HepG2 (cell line): Measurements from ENCODE around the gene SLC44A4. TPM values are rescaled to one million over a fixed set of nuclear protein-coding genes. Genes with fewer than 3 reads are reported as not detected.

Source experiments
- ATF1 ChIP-seq: IDR thresholded peaks from 2 replicates; pipeline ENCODE4 v1.6.1; 2016; ENCODE audit warnings: mild to moderate bottlenecking, control low read depth
- BRD4 ChIP-seq: sonication (generic); formaldehyde crosslinking; IDR thresholded peaks from 2 replicates; pipeline ENCODE4 v1.4.0; 2020; ENCODE audit warnings: missing genetic modification reagents
- CCAR2 ChIP-seq: fragments of 200-400 bp; formaldehyde crosslinking; optimal IDR thresholded peaks from 2 replicates; pipeline ENCODE3; 2018; ENCODE audit warnings: low read depth, mild to moderate bottlenecking, low read length, moderate library complexity
- ETV5 ChIP-seq: IDR thresholded peaks from 2 replicates; pipeline ENCODE4 v1.6.1; 2018; ENCODE audit warnings: missing biosample characterization, missing genetic modification reagents, inconsistent platforms, borderline replicate concordance
- FLYWCH1 ChIP-seq: sonication (generic); formaldehyde crosslinking; IDR thresholded peaks from 2 replicates; pipeline ENCODE4 v1.8.1; 2023; ENCODE audit warnings: mild to moderate bottlenecking, missing genetic modification reagents
- FOXK1 ChIP-seq: sonication (generic); formaldehyde crosslinking; IDR thresholded peaks from 2 replicates; pipeline ENCODE4 v1.4.0; 2020; ENCODE audit warnings: low read depth, missing genetic modification reagents, borderline replicate concordance
- FOXO1 ChIP-seq: sonication (generic); formaldehyde crosslinking; IDR thresholded peaks from 2 replicates; pipeline ENCODE4 v1.4.0; 2020; ENCODE audit warnings: missing genetic modification reagents
- IKZF1 ChIP-seq: fragments of 450-650 bp; IDR thresholded peaks from 2 replicates; pipeline ENCODE4 v1.7.1; 2016
- KLF15 ChIP-seq: sonication (generic); formaldehyde crosslinking; IDR thresholded peaks from 2 replicates; pipeline ENCODE4 v1.8.1; 2023; ENCODE audit warnings: borderline replicate concordance, mild to moderate bottlenecking, inconsistent platforms, missing genetic modification reagents, mixed read lengths
- KLF16 ChIP-seq, 2 experiments: sonication (generic) in 1 of 2; formaldehyde crosslinking in 1 of 2; IDR thresholded peaks; 2 replicates each; pipeline versions ENCODE4 v1.6.1 to v1.8.0; 2016 to 2023; ENCODE audit warnings: missing genetic modification reagents in 2 of 2, missing compliant biosample characterization in 1 of 2
- TAF1 ChIP-seq: sonication (generic); formaldehyde crosslinking; IDR thresholded peaks from 2 replicates; pipeline ENCODE4 v1.4.0; 2020; ENCODE audit warnings: missing genetic modification reagents
- ZBTB21 ChIP-seq: sonication (generic); formaldehyde crosslinking; IDR thresholded peaks from 2 replicates; pipeline ENCODE4 v1.4.0; 2020; ENCODE audit warnings: missing genetic modification reagents
- ZNF121 ChIP-seq: sonication (generic); formaldehyde crosslinking; IDR thresholded peaks from 2 replicates; pipeline ENCODE4 v1.5.0; 2020; ENCODE audit warnings: mild to moderate bottlenecking, missing genetic modification reagents
- ZNF230 ChIP-seq: sonication (generic); formaldehyde crosslinking; IDR thresholded peaks from 2 replicates; pipeline ENCODE4 v1.4.0; 2020; ENCODE audit warnings: mild to moderate bottlenecking, missing genetic modification reagents
- ZNF3 ChIP-seq: IDR thresholded peaks from 2 replicates; pipeline ENCODE4 v1.7.0; 2017; ENCODE audit warnings: inconsistent platforms
- ZNF549 ChIP-seq: sonication (generic); formaldehyde crosslinking; IDR thresholded peaks from 2 replicates; pipeline ENCODE4 v1.5.0; 2020; ENCODE audit warnings: missing genetic modification reagents
- ZNF564 ChIP-seq: sonication (generic); formaldehyde crosslinking; IDR thresholded peaks from 2 replicates; pipeline ENCODE4 v1.8.1; 2023; ENCODE audit warnings: mild to moderate bottlenecking, missing genetic modification reagents
- ZNF598 ChIP-seq: sonication (generic); formaldehyde crosslinking; IDR thresholded peaks from 2 replicates; pipeline ENCODE4 v1.5.1; 2020; ENCODE audit warnings: mild to moderate bottlenecking, missing genetic modification reagents, borderline replicate concordance
- ZSCAN25 ChIP-seq: sonication (generic); formaldehyde crosslinking; IDR thresholded peaks from 2 replicates; pipeline ENCODE4 v1.8.0; 2022; ENCODE audit warnings: mild to moderate bottlenecking, missing genetic modification reagents
- polyA plus RNA-seq, 8 experiments: library from polyadenylated mRNA; depleted of rRNA in 3 of 8; stranded (reverse) in 7 of 8; unstranded in 1 of 8; fragments of >200 nt; fragmentation: Illumina TruSeq in 4 of 8; extraction: Trizol in 4 of 8; gene quantifications; 2 replicates each; pipeline versions ENCODE4 v1.2.1 to v1.2.3, GENCODE V29; 2011 to 2016; ENCODE audit warnings: low read depth in 4 of 8, missing spikeins in 1 of 8, mixed read lengths in 1 of 8; ENCODE audit not compliant: insufficient read depth in 1 of 8
- total RNA-seq, 5 experiments: library from RNA; depleted of rRNA; stranded (reverse); fragments of >200 nt; fragmentation: Illumina TruSeq; extraction: Trizol; gene quantifications; 2 replicates each; pipeline ENCODE4 v1.2.3, GENCODE V29; 2016; ENCODE audit warnings: low read depth in 1 of 5
- TF ChIP-seq, protein P1 (sequence below): sonication (generic); formaldehyde crosslinking; IDR thresholded peaks from 2 replicates; pipeline ENCODE4 v1.8.0; 2022; ENCODE audit warnings: mild to moderate bottlenecking, missing genetic modification reagents; ENCODE audit not compliant: insufficient replicate concordance
- TF ChIP-seq, protein P2 (sequence below): sonication (generic); formaldehyde crosslinking; IDR thresholded peaks from 2 replicates; pipeline ENCODE4 v1.8.0; 2022; ENCODE audit warnings: mild to moderate bottlenecking, missing genetic modification reagents, borderline replicate concordance

The SLC44A4 gene
- total and polyA plus RNA-seq, 2 of the 13 experiments (the other 11 are each of a cell fraction or from before 2014, with no cell fraction given), result 3.5 to 5.9 TPM

DNA sequence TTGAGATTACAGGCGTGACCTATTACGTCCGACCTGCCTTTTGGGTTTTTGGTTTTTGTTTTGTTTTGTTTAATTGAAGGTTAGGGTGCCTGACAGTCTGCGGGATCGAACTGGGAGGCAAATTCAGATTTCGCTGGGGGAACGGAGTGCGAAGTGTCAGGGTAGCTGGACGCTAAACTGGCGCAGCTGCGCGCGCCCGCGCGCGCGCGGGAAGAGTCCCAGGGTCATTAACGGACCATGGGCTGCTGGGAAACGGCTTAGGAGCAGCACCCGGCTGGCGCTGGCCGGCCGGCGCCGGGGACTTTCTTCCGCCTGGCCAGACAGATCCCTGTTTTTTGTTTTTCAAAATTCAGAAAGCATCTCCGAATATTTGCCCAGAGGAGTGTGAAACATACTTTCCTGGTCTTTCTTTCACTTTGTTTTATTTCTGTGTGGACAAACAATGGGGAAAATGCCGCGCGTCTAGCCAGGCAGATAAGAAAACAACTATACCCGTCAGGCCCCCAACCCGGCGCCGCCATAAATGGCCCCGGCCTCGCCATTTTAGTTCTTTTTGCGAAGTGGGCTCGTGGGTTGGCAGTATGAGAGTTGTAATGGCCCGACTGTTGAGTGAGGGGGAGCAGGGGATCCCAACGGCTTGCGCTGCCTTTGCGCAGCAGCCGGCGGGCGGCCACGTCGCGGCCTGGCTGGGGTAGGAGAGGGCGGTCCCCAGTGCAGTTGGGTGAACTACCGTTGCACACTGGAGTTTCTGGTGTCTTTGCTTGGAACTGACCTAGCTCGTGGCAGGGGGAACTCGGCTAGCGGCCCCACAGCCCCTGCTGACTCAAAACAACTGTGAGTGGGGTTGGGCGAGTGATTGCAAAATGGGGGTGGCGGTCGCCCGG is 44.2 kb downstream of the SLC44A4 start (continued):
- TF ChIP-seq, protein P1, sequence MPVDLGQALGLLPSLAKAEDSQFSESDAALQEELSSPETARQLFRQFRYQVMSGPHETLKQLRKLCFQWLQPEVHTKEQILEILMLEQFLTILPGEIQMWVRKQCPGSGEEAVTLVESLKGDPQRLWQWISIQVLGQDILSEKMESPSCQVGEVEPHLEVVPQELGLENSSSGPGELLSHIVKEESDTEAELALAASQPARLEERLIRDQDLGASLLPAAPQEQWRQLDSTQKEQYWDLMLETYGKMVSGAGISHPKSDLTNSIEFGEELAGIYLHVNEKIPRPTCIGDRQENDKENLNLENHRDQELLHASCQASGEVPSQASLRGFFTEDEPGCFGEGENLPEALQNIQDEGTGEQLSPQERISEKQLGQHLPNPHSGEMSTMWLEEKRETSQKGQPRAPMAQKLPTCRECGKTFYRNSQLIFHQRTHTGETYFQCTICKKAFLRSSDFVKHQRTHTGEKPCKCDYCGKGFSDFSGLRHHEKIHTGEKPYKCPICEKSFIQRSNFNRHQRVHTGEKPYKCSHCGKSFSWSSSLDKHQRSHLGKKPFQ, result no peak
- TF ChIP-seq ETV5 (CRISPR knock-in tag) (peak; percentile 27; the same call in 1 of the 2 replicates), ZNF121 (CRISPR knock-in tag) (no peak; the same call in 1 of the 2 replicates), FOXK1 (CRISPR knock-in tag) (no peak; the same call in 1 of the 2 replicates), FOXO1 (CRISPR knock-in tag) (peak; percentile 73), TAF1 (CRISPR knock-in tag) (peak; percentile 97), BRD4 (CRISPR knock-in tag) (peak; percentile 82), ATF1 (CRISPR knock-in tag) (no peak), ZNF564 (CRISPR knock-in tag) (peak; percentile 68; the same call in 1 of the 2 replicates), IKZF1 (no peak), ZBTB21 (CRISPR knock-in tag) (no peak; the same call in 1 of the 2 replicates), ZNF3 (CRISPR knock-in tag) (no peak; the same call in 1 of the 2 replicates), CCAR2 (no peak), FLYWCH1 (CRISPR knock-in tag) (no peak), KLF16 (CRISPR knock-in tag; IDR thresholded peaks at IDR 0.05) (peak in 1 of 2 experiments; percentile 90; a peak in 2 of 4 replicates), ZNF549 (CRISPR knock-in tag) (no peak), KLF15 (CRISPR knock-in tag) (peak; percentile 79; the same call in 1 of the 2 replicates), ZNF230 (peak; percentile 92), ZSCAN25 (CRISPR knock-in tag) (no peak; the same call in 1 of the 2 replicates), ZNF598 (peak; percentile 86; the same call in 1 of the 2 replicates)
- TF ChIP-seq, protein P2, sequence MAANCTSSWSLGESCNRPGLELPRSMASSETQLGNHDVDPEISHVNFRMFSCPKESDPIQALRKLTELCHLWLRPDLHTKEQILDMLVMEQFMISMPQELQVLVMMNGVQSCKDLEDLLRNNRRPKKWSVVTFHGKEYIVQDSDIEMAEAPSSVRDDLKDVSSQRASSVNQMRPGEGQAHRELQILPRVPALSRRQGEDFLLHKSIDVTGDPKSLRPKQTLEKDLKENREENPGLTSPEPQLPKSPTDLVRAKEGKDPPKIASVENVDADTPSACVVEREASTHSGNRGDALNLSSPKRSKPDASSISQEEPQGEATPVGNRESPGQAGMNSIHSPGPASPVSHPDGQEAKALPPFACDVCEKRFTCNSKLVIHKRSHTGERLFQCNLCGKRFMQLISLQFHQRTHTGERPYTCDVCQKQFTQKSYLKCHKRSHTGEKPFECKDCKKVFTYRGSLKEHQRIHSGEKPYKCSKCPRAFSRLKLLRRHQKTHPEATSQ, result peak; percentile 75; the same call in 1 of the 2 replicates
